GM12875 (cell line): ENCODE measurements around the gene DAPK3.
"Not testable (repeated sequence)": the region's sequence is repeated elsewhere in the genome, so short reads cannot be mapped to it uniquely, and the experiment has no call there.

Experiments used
- H3K4me3 ChIP-seq: one replicate; pipeline ENCODE4 v1.5.1; 2011; ENCODE audit warnings: low read depth, low read length, control low read depth
- CTCF ChIP-seq: IDR thresholded peaks from 2 replicates; pipeline ENCODE4 v1.5.1; 2011; ENCODE audit warnings: low read depth, mild to moderate bottlenecking, control low read depth, inconsistent platforms, low read length, moderate library complexity, borderline replicate concordance; ENCODE audit not compliant: insufficient read depth

The DAPK3 gene

GRCh38 chr19:3950871-3951861 lies 19.7 kb downstream of the DAPK3 start:
- TF ChIP-seq CTCF: no peak

GRCh38 chr19:3949997-3950859 lies 20.7 kb downstream of the DAPK3 start:
- TF ChIP-seq CTCF: no peak
- no peak overlapping the region for H3K4me3 ChIP-seq

More at GRCh38 chr19:3950871-3951861, 19.7 kb downstream of the DAPK3 start:
- H3K4me3 ChIP-seq: no peak overlapping the region

- no peak for TF ChIP-seq CTCF
- H3K4me3 ChIP-seq: no peak overlapping the region
Measured at GRCh38 chr19:3949294-3949693, 21.6 kb downstream of the DAPK3 start.

GRCh38 chr19:3947316-3947933 lies 23.5 kb downstream of the DAPK3 start:
- not testable (repeated sequence) for H3K4me3 ChIP-seq

GRCh38 chr19:3945838-3946237 lies 25.1 kb downstream of the DAPK3 start:
- no peak overlapping the region for H3K4me3 ChIP-seq
- no peak for TF ChIP-seq CTCF

GRCh38 chr19:3944018-3944721 lies 26.7 kb downstream of the DAPK3 start:
- no peak for TF ChIP-seq CTCF
- no peak overlapping the region for H3K4me3 ChIP-seq
